Gastroesophageal sphincter (tissue), 4 donors: Measurements from ENCODE around the gene PGA4. TPM values are rescaled to one million over a fixed set of nuclear protein-coding genes. Genes with fewer than 3 reads are reported as not detected.
"Not testable (repeated sequence)": the region's sequence is repeated elsewhere in the genome, so short reads cannot be mapped to it uniquely, and the experiment has no call there.

Experiments
- ATAC-seq: fragments of 150-250 bp; one replicate; pipeline ENCODE4 v1.9.1; 2016; ENCODE audit warnings: mild to moderate bottlenecking, moderate library complexity
- H3K27ac ChIP-seq, 4 donors: fragments of 200-600 bp; sonication (generic) in 3 of 4; 1 replicate in 3 of 4; 2 replicates in 1 of 4; pipeline ENCODE4 v1.5.1; 2016 to 2019
- H3K27me3 ChIP-seq: fragments of 200-600 bp; sonication (generic); one replicate; pipeline ENCODE4 v1.5.1; 2019
- H3K36me3 ChIP-seq, 2 donors: fragments of 200-600 bp; sonication (generic); one replicate each; pipeline ENCODE4 v1.5.1; 2019; ENCODE audit warnings: control low read depth in 1 of 2
- H3K4me1 ChIP-seq, 3 donors: fragments of 200-600 bp; sonication (generic); 1 replicate in 2 of 3; 2 replicates in 1 of 3; pipeline ENCODE4 v1.5.1; 2016 to 2019; ENCODE audit warnings: control low read depth in 2 of 3
- H3K4me3 ChIP-seq, 2 donors: fragments of 200-600 bp; sonication (generic); one replicate each; pipeline ENCODE4 v1.5.1; 2019; ENCODE audit warnings: mild to moderate bottlenecking in 1 of 2, moderate library complexity in 1 of 2
- H3K9me3 ChIP-seq, 3 donors: fragments of 200-600 bp; sonication (generic); one replicate each; pipeline ENCODE4 v1.5.1; 2017 to 2019; ENCODE audit warnings: control low read depth in 2 of 3
- EP300 ChIP-seq: sonication (generic); formaldehyde crosslinking; IDR thresholded peaks from one replicate; pipeline ENCODE4 v1.6.1; 2017; ENCODE audit warnings: antibody characterized with exemption, mild to moderate bottlenecking
- POLR2A ChIP-seq, 2 donors: fragments of 450-650 bp; IDR thresholded peaks; one replicate each; pipeline ENCODE4 v1.6.1; 2017; ENCODE audit warnings: antibody characterized with exemption in 2 of 2, mild to moderate bottlenecking in 2 of 2, moderate library complexity in 1 of 2
- POLR2AphosphoS5 ChIP-seq: sonication (generic); formaldehyde crosslinking; IDR thresholded peaks from one replicate; pipeline ENCODE4 v1.6.1; 2017; ENCODE audit warnings: antibody characterized with exemption
- WGBS, 2 donors: methylation state at CpG; one replicate each; pipeline ENCODE4 v1.1.5; 2018; ENCODE audit warnings: low coverage in 1 of 2; 5-methylcytosine and 5-hydroxymethylcytosine counted together
- total RNA-seq, 4 donors: library from RNA; depleted of rRNA; stranded (reverse); fragments of >200 nt; gene quantifications; one replicate each; pipeline ENCODE4 v1.1.0, GENCODE V29; 2016
- TF ChIP-seq, protein P1 (sequence below), 4 experiments: fragments of 200-600 bp in 2 of 4; fragments of 450-650 bp in 2 of 4; sonication (generic) in 1 of 4; IDR thresholded peaks; one replicate each; pipeline ENCODE4 v1.5.1; 2017 to 2019; ENCODE audit warnings: antibody characterized with exemption in 4 of 4, mild to moderate bottlenecking in 2 of 4, moderate library complexity in 2 of 4

PGA4 gene
- total RNA-seq: 1 to 10 TPM in 2 of 4 donors, not detected in 2; 1.2 to 8.8 TPM

DNA sequence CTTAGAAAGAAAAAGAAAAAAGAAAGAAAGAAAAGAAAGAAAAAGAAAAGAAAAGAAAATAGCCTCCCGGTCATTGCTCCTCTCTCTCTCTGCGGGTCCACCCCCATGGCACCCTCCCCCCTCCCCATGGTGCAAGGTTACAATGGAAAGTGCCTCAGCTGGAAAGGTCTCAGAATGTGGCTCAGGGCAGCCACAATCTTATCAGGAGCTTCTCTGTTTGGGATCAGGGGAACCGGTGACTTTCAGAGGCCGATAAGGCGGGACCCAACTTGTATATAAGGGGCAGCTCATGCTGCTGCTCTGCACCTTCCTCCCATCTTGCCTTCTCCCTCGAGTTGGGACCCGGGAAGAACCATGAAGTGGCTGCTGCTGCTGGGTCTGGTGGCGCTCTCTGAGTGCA is at the start of gene PGA4:
PGA4 (plus strand) TSS at position 301 of the 400 bp plus-strand sequence; CDS start at position 355, 54 bp downstream.
- H3K27ac ChIP-seq, H3K4me3 ChIP-seq, H3K36me3 ChIP-seq, H3K9me3 ChIP-seq, ATAC-seq, H3K4me1 ChIP-seq, H3K27me3 ChIP-seq: not testable (repeated sequence)
- no CpG with 5 or more reads among the region's 8 CpGs for whole genome bisulfite sequencing, 2 donors

DNA sequence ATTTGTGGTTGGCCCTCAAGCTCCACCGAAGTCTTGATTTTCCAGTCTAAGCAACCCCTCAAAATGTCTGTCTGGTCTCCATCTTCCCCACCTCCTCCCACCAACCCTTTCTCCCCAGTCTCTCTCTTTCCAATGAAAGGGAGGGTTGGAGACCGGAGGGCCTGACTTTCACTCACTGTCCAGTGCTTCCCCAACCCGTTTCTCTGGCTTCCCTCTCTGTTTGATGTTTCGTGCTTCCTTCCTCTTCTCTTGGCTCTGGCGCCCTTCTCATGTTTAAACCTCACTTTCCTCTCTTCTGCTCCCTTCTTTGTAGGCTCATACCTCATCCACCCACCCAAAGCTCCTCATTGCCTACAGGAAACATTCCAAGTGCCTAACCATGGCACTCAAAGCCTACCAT is 49.8 kb upstream of the PGA4 start:
- H3K9me3 ChIP-seq: peaks cover 0 to 5% (median 0%) of the 10 kb centered on the region in 3 donors
- WGBS, 2 donors: 60 to 72% methylated on average over 5 of the region's 5 CpGs
- H3K4me3 ChIP-seq: no peak overlapping the region
- no peak overlapping the region for H3K27ac ChIP-seq
- no peaks in the 10 kb centered on the region for H3K27me3 ChIP-seq
- no peaks in the 10 kb centered on the region for H3K36me3 ChIP-seq
- TF ChIP-seq, protein P1, sequence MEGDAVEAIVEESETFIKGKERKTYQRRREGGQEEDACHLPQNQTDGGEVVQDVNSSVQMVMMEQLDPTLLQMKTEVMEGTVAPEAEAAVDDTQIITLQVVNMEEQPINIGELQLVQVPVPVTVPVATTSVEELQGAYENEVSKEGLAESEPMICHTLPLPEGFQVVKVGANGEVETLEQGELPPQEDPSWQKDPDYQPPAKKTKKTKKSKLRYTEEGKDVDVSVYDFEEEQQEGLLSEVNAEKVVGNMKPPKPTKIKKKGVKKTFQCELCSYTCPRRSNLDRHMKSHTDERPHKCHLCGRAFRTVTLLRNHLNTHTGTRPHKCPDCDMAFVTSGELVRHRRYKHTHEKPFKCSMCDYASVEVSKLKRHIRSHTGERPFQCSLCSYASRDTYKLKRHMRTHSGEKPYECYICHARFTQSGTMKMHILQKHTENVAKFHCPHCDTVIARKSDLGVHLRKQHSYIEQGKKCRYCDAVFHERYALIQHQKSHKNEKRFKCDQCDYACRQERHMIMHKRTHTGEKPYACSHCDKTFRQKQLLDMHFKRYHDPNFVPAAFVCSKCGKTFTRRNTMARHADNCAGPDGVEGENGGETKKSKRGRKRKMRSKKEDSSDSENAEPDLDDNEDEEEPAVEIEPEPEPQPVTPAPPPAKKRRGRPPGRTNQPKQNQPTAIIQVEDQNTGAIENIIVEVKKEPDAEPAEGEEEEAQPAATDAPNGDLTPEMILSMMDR (IDR thresholded peaks at IDR 0.05): no peak
- TF ChIP-seq POLR2AphosphoS5 (no peak), EP300 (no peak), POLR2A (IDR thresholded peaks at IDR 0.05) (no peak)
- H3K4me1 ChIP-seq: no peaks in the 10 kb centered on the region
- ATAC-seq: no peak

DNA sequence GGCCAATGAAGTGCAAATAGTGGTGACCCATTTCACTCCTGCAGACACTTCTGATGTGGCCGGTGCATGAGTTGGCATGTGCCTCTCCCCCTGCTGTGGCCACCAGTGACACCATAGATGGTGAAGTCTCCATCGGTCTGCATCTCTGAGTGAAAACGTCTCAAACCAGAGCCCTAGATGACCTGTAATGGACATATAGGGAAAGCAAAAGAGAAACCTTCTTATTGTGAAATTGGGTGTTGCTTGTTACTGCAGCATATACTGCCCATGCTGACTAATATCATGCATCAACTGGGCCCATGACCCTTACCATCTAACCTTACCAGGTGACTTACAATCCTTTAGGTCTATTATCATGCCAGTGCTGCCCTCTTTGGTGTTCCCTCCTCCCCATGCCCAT is 49.3 kb upstream of the PGA4 start:
- peaks cover 0 to 5% (median 0%) of the 10 kb centered on the region in 3 donors for H3K9me3 ChIP-seq
- TF ChIP-seq POLR2AphosphoS5: no peak
- no peak for TF ChIP-seq EP300
- H3K27me3 ChIP-seq: no peaks in the 10 kb centered on the region
- no peaks in the 10 kb centered on the region for H3K4me1 ChIP-seq
- no peak overlapping the region for H3K27ac ChIP-seq
- 90 to 92% methylated on average over 2 to 3 of the region's 3 CpGs for WGBS, 2 donors
- ATAC-seq: no peak
- no peak overlapping the region for H3K4me3 ChIP-seq
- no peaks in the 10 kb centered on the region for H3K36me3 ChIP-seq

DNA sequence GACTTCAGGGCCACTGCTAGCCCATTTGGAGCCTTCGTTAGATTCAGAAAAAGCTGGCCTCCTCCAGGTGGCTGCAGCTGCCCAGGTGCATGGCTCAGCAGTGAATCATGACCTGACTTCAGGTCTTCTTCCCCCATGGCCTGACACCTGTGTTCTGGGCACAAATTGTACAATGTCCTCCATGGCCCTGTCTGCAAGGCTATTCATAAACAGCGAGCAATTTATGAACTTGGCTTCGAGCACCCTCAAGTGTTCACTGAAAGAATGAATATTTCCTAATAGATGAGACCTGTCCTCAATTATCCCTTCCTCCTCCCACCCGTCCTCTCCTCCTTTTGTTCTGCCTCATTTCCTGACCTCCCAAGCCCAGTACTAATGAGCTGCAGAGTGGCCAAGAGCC is 48.7 kb upstream of the PGA4 start:
- Histone ChIP-seq H3K27me3 (no peaks in the 10 kb centered on the region), H3K4me1 (no peaks in the 10 kb centered on the region), H3K27ac (no peak overlapping the region), H3K36me3 (no peaks in the 10 kb centered on the region), H3K9me3 (peaks cover 0 to 5% (median 0%) of the 10 kb centered on the region in 3 donors), H3K4me3 (no peak overlapping the region)
- WGBS, 2 donors: 72 to 100% methylated on average over 1 to 4 of the region's 4 CpGs
- ATAC-seq: no peak
- TF ChIP-seq POLR2A (IDR thresholded peaks at IDR 0.05) (no peak), POLR2AphosphoS5 (no peak), EP300 (no peak)
- TF ChIP-seq, protein P1 (IDR thresholded peaks at IDR 0.05): no peak

DNA sequence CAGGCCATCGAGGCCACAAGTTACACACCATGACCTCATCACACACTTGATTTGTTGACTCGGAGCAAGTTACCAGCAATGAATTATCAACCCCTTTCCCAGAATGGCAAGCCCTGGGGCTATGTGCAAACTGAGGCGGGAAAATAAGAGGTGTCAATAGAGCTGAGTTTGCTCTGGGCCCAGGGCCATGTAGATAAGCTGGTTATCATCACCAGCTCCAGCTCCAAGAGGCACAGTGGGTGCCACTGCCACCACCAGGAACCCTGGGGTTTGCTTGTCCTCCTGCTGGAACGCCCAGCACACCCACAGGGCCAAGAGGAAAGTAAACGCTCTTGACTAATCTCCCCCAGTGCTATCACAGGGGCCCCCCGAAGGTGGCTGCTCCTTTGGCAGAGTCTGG is 47.9 kb upstream of the PGA4 start:
- no peak overlapping the region for H3K27ac ChIP-seq
- no peak for ATAC-seq
- 100% methylated on average over 1 to 2 of the region's 6 CpGs for WGBS, 2 donors
- no peak overlapping the region for H3K4me3 ChIP-seq
- peaks cover 0 to 5% (median 0%) of the 10 kb centered on the region in 3 donors for H3K9me3 ChIP-seq
- no peaks in the 10 kb centered on the region for H3K36me3 ChIP-seq
- no peaks in the 10 kb centered on the region for H3K4me1 ChIP-seq
- H3K27me3 ChIP-seq: no peaks in the 10 kb centered on the region
- TF ChIP-seq POLR2AphosphoS5 (no peak), POLR2A (IDR thresholded peaks at IDR 0.05) (no peak)

DNA sequence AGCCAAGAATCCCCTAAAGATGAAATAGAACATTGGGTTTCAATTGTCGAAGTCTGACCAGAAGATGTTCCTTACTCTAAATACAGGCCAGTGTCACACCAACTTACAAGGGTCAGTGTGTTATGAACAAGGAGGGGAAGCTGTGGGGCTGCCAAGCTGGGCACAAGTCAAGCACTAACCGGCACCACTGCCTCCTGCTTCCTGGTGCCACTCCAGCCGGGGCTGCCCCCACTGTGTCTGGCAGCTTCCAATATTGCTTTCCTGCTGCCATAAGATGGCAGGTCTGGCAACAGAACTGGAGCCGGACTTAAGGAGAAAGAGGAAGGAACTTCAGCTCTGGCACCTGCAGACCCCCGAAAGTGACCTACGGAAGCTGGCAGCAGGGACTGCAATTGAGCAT is 47.2 kb upstream of the PGA4 start:
- WGBS, 2 donors: no CpG with 5 or more reads among the region's 6 CpGs
- H3K4me3 ChIP-seq: no peak overlapping the region
- no peak for TF ChIP-seq POLR2A (IDR thresholded peaks at IDR 0.05)
- TF ChIP-seq EP300: no peak
- no peak for TF ChIP-seq POLR2AphosphoS5
- TF ChIP-seq, protein P1 (IDR thresholded peaks at IDR 0.05): no peak
- ATAC-seq: no peak
- H3K9me3 ChIP-seq: peaks cover 0 to 5% (median 0%) of the 10 kb centered on the region in 3 donors
- H3K4me1 ChIP-seq: no peaks in the 10 kb centered on the region
- H3K27ac ChIP-seq: no peak overlapping the region
- no peaks in the 10 kb centered on the region for H3K27me3 ChIP-seq
- H3K36me3 ChIP-seq: no peaks in the 10 kb centered on the region
